CD14-positive monocyte (primary cell): ENCODE measurements around the gene XIRP1. TPM values are rescaled to one million over a fixed set of nuclear protein-coding genes. Genes with fewer than 3 reads are reported as not detected.

Experiments
- DNase-seq, 3 donors: peaks; one replicate each; pipeline ENCODE4 v3.0.0-alpha.2; 2011 to 2022
- H2AFZ ChIP-seq: 2 replicates; pipeline ENCODE4 v1.6.0; 2012; ENCODE audit warnings: mild to moderate bottlenecking, low read depth, low read length, inconsistent platforms; ENCODE audit not compliant: insufficient read depth, poor library complexity, severe bottlenecking
- H3K27ac ChIP-seq, 2 donors: 1 replicate in 1 of 2; 2 replicates in 1 of 2; pipeline ENCODE4 v1.5.1; 2012 to 2013; ENCODE audit warnings: low read length in 2 of 2, control low read depth in 1 of 2, inconsistent platforms in 1 of 2, low read depth in 1 of 2, mild to moderate bottlenecking in 1 of 2
- H3K27me3 ChIP-seq, 2 donors: one replicate each; pipeline versions ENCODE4 v1.6.0 to v1.6.1; 2011 to 2013; ENCODE audit warnings: low read length in 2 of 2; ENCODE audit not compliant: control insufficient read depth in 2 of 2, insufficient read depth in 2 of 2
- H3K36me3 ChIP-seq, 2 donors: replicated peaks in 1 of 2; 1 replicate in 1 of 2; 2 replicates in 1 of 2; pipeline versions ENCODE4 v1.5.1 to v1.6.1; 2012 to 2013; ENCODE audit warnings: low read length in 2 of 2, control low read depth in 1 of 2, inconsistent platforms in 1 of 2, mild to moderate bottlenecking in 1 of 2; ENCODE audit not compliant: insufficient read depth in 2 of 2, control insufficient read depth in 1 of 2
- H3K4me1 ChIP-seq, 2 donors: 1 replicate in 1 of 2; 2 replicates in 1 of 2; pipeline versions ENCODE4 v1.5.1 to v1.6.1; 2012 to 2013; ENCODE audit warnings: low read length in 2 of 2, control low read depth in 1 of 2, inconsistent platforms in 1 of 2, mild to moderate bottlenecking in 1 of 2, moderate library complexity in 1 of 2; ENCODE audit not compliant: insufficient read depth in 2 of 2, control insufficient read depth in 1 of 2
- H3K4me2 ChIP-seq: replicated peaks from 2 replicates; pipeline ENCODE3; 2012; ENCODE audit warnings: low read length, moderate library complexity, mild to moderate bottlenecking; ENCODE audit not compliant: poor library complexity, severe bottlenecking; ENCODE audit errors: extremely low read depth
- H3K4me3 ChIP-seq, 3 experiments: fragments of 200-600 bp in 1 of 3; sonication (generic) in 1 of 3; replicated peaks in 1 of 3; 1 replicate in 2 of 3; 2 replicates in 1 of 3; pipeline ENCODE4 v1.5.1; 2011 to 2013; ENCODE audit warnings: low read length in 3 of 3, mild to moderate bottlenecking in 3 of 3, control low read depth in 2 of 3, low read depth in 2 of 3, inconsistent platforms in 1 of 3, moderate library complexity in 1 of 3
- H3K79me2 ChIP-seq: 2 replicates; pipeline ENCODE4 v1.6.0; 2012; ENCODE audit warnings: mild to moderate bottlenecking, control low read depth, inconsistent platforms, low read length, moderate library complexity; ENCODE audit not compliant: insufficient read depth
- H3K9ac ChIP-seq: 2 replicates; pipeline ENCODE4 v1.6.0; 2017; ENCODE audit warnings: low read length, mild to moderate bottlenecking; ENCODE audit not compliant: insufficient read depth, poor library complexity, severe bottlenecking
- H3K9me3 ChIP-seq, 2 donors: replicated peaks in 1 of 2; 1 replicate in 1 of 2; 2 replicates in 1 of 2; pipeline versions ENCODE4 v1.5.1 to v1.6.1; 2012 to 2013; ENCODE audit warnings: low read length in 2 of 2, control low read depth in 1 of 2; ENCODE audit not compliant: control insufficient read depth in 1 of 2, insufficient read depth in 1 of 2
- H4K20me1 ChIP-seq: 2 replicates; pipeline ENCODE4 v1.6.0; 2012; ENCODE audit warnings: mild to moderate bottlenecking, low read length, control low read depth, moderate library complexity; ENCODE audit not compliant: insufficient read depth
- H3K27ac Mint-ChIP-seq, 7 donors: one replicate each; pipeline ENCODE4 v1.8.0; 2020; ENCODE audit warnings: mild to moderate bottlenecking in 7 of 7, mixed read lengths in 7 of 7, moderate library complexity in 6 of 7, inconsistent platforms in 2 of 7
- H3K27me3 Mint-ChIP-seq, 3 donors: one replicate each; pipeline ENCODE4 v1.8.0; 2021 to 2022; ENCODE audit warnings: low read depth in 3 of 3, mild to moderate bottlenecking in 3 of 3, mixed read lengths in 3 of 3, moderate library complexity in 3 of 3, inconsistent platforms in 1 of 3
- H3K36me3 Mint-ChIP-seq, 2 donors: one replicate each; pipeline ENCODE4 v1.8.0; 2020; ENCODE audit warnings: mixed read lengths in 2 of 2, inconsistent platforms in 1 of 2, mild to moderate bottlenecking in 1 of 2
- H3K4me1 Mint-ChIP-seq: one replicate; pipeline ENCODE4 v1.8.0; 2020; ENCODE audit warnings: mild to moderate bottlenecking, mixed read lengths
- H3K4me3 Mint-ChIP-seq, 2 donors: one replicate each; pipeline ENCODE4 v1.8.0; 2020; ENCODE audit warnings: mild to moderate bottlenecking in 2 of 2, mixed read lengths in 2 of 2, moderate library complexity in 1 of 2
- H3K9me3 Mint-ChIP-seq, 7 donors: one replicate each; pipeline ENCODE4 v1.8.0; 2020 to 2022; ENCODE audit warnings: mixed read lengths in 7 of 7, mild to moderate bottlenecking in 6 of 7, moderate library complexity in 6 of 7, inconsistent platforms in 2 of 7
- WGBS: methylation state at CpG from one replicate; pipeline ENCODE4 v1.1.5; 2013; ENCODE audit warnings: missing lambda C conversion rate; ENCODE audit not compliant: insufficient coverage; 5-methylcytosine and 5-hydroxymethylcytosine counted together
- intact Hi-C, 2 donors: fragments of 100-400 bp; cut with micrococcal nuclease; formaldehyde crosslinking; loops; one replicate each; pipeline versions ENCODE4 v1.15.0 to v1.15.1; 2023
- polyA plus RNA-seq, 3 donors: library from polyadenylated mRNA; depleted of rRNA in 1 of 3; unstranded in 2 of 3; stranded (reverse) in 1 of 3; fragments of 300-500 nt in 2 of 3; fragments of >200 nt in 1 of 3; fragmentation: Illumina TruSeq in 2 of 3; gene quantifications; 1 replicate in 2 of 3; 2 replicates in 1 of 3; pipeline ENCODE4 v1.2.3, GENCODE V29; 2012 to 2021
- TF ChIP-seq, protein P1 (sequence below): fragments of 200-600 bp; IDR thresholded peaks from one replicate; pipeline ENCODE4 v1.8.0; 2022; ENCODE audit warnings: antibody characterized with exemption, mild to moderate bottlenecking

XIRP1 gene
- polyA plus RNA-seq, 3 donors, result not detected

- no peaks in the 10 kb centered on the region for H3K27me3 ChIP-seq
- peaks cover 58% of the 10 kb centered on the region in 2 donors for H3K36me3 Mint-ChIP-seq
- peak overlapping the region; percentile 63 to 83 (median 76) for H3K4me3 ChIP-seq
- H2AFZ ChIP-seq, result no peak overlapping the region
- H3K27me3 Mint-ChIP-seq, result peaks cover 0 to 9% (median 4%) of the 10 kb centered on the region in 3 donors
- peak; percentile 77 to 86 (median 78) for DNase-seq
- peaks cover 2 to 13% of the 10 kb centered on the region in 2 donors for H3K36me3 ChIP-seq
- H3K9me3 Mint-ChIP-seq, result peaks cover 0 to 6% (median 2%) of the 10 kb centered on the region in 7 donors
- H3K9me3 ChIP-seq, result no peaks in the 10 kb centered on the region
- H3K4me1 ChIP-seq, result peaks cover 69% of the 10 kb centered on the region in 2 donors
- H3K27ac Mint-ChIP-seq, result peak overlapping the region; percentile 94 to 99 (median 98)
- peak overlapping the region; percentile 64 to 97 for H3K27ac ChIP-seq
- peaks cover 72% of the 10 kb centered on the region for H3K4me1 Mint-ChIP-seq
- peaks cover 72% of the 10 kb centered on the region for H4K20me1 ChIP-seq
- H3K79me2 ChIP-seq, result peaks cover 61% of the 10 kb centered on the region
- peak overlapping the region; percentile 100 for H3K9ac ChIP-seq
- peak overlapping the region; percentile 98 to 100 for H3K4me3 Mint-ChIP-seq
- TF ChIP-seq, protein P1, sequence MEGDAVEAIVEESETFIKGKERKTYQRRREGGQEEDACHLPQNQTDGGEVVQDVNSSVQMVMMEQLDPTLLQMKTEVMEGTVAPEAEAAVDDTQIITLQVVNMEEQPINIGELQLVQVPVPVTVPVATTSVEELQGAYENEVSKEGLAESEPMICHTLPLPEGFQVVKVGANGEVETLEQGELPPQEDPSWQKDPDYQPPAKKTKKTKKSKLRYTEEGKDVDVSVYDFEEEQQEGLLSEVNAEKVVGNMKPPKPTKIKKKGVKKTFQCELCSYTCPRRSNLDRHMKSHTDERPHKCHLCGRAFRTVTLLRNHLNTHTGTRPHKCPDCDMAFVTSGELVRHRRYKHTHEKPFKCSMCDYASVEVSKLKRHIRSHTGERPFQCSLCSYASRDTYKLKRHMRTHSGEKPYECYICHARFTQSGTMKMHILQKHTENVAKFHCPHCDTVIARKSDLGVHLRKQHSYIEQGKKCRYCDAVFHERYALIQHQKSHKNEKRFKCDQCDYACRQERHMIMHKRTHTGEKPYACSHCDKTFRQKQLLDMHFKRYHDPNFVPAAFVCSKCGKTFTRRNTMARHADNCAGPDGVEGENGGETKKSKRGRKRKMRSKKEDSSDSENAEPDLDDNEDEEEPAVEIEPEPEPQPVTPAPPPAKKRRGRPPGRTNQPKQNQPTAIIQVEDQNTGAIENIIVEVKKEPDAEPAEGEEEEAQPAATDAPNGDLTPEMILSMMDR, result no peak
- intact Hi-C loops, result no loop called here
- H3K4me2 ChIP-seq, result peak overlapping the region; percentile 98
- WGBS, result 31% methylated on average over 2 of the region's 9 CpGs
Observed at GRCh38 chr3:39150803-39151631, 41.4 kb downstream of the XIRP1 start.

GRCh38 chr3:39150148-39150802 lies 42.1 kb downstream of the XIRP1 start:
- DNase-seq, result peak in 1 of 3 donors; percentile 23
- peak overlapping the region; percentile 98 for H3K4me2 ChIP-seq
- 15% methylated on average over 4 of the region's 5 CpGs for WGBS
- H3K27ac ChIP-seq, result peak overlapping the region; percentile 64 to 97
- no peaks in the 10 kb centered on the region for H3K9me3 ChIP-seq
- H3K36me3 ChIP-seq, result peaks cover 9 to 20% of the 10 kb centered on the region in 2 donors
- peak overlapping the region; percentile 100 for H3K9ac ChIP-seq
- no peaks in the 10 kb centered on the region for H3K27me3 ChIP-seq
- peaks cover 73 to 76% of the 10 kb centered on the region in 2 donors for H3K4me1 ChIP-seq
- no peak overlapping the region for H2AFZ ChIP-seq
- Mint-ChIP-seq H3K9me3 (peaks cover 0 to 6% (median 2%) of the 10 kb centered on the region in 7 donors), H3K36me3 (peaks cover 64 to 65% of the 10 kb centered on the region in 2 donors), H3K27ac (peak overlapping the region; percentile 94 to 99 (median 98)), H3K27me3 (peaks cover 0 to 9% (median 3%) of the 10 kb centered on the region in 3 donors), H3K4me3 (peak overlapping the region; percentile 98 to 100), H3K4me1 (peaks cover 77% of the 10 kb centered on the region)
- intact Hi-C loops, result no loop called here
- H3K79me2 ChIP-seq, result peaks cover 68% of the 10 kb centered on the region
- TF ChIP-seq, protein P1, result no peak
- peak overlapping the region in 2 of 3 experiments; percentile 76 to 83 for H3K4me3 ChIP-seq
- peaks cover 80% of the 10 kb centered on the region for H4K20me1 ChIP-seq
